ELR (cell line): Measurements from ENCODE around the gene EGR4.

Source experiments
- DNase-seq: peaks from one replicate; pipeline ENCODE4 v3.0.0-alpha.2; 2015; ENCODE audit warnings: low read depth

EGR4 gene

DNA sequence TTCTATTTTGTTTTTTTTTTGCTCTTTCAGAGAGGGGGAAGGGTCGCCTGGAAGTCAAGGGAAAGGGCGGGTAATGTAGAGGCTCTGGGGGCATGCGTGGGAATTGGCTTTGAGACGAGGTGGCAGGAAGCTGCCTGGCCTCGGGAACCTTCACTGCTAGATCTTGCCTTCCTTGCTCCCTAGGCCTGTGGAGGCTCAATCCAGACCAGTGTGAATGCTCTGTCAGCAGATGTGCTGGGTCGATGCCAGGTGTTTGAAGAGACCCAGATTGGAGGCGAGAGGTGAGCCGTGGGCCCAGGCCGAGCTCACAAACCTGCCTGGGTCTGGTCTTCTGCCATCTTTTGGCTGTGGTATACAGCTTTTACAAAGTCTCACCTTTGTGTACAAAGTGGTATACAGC lies 43.7 kb downstream of the EGR4 start:
- no peak for DNase-seq

DNA sequence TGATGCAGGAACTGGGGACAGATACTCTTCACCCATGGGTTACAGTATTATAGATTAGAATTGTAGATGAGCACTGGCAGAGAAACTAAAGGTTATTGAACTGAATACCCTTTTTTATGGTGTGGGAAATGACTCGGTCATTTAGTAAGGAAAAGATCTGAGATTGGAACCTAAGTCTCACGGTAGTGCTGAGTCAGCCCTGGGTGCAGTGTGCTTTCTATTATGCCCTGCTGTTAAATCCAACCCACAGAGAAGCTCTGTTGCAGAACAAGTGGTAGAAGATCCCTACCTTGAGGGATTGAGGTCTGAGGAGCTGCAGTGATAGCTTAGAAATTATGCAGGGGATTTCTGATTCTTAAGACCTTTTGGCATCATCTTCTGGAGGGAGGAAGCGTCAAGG lies 46.5 kb downstream of the EGR4 start:
- DNase-seq, result no peak

DNA sequence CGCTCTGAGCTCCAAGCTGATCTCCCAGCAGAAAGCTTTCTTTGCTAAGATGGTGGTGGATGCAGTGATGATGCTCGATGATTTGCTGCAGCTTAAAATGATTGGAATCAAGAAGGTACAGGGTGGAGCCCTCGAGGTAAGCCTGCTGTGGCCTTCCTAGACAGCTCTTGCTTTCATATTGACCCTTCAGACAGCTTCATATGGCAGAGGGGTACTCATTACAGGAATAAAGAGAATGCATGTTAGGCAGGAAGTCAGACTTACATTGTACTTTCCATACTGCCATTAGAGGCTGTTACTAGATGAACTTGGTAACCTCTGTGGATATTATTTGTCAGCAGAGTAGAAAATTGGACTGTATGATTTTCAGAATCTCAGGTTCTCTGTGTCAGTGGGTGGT lies 48.8 kb downstream of the EGR4 start:
- DNase-seq, result no peak

DNA sequence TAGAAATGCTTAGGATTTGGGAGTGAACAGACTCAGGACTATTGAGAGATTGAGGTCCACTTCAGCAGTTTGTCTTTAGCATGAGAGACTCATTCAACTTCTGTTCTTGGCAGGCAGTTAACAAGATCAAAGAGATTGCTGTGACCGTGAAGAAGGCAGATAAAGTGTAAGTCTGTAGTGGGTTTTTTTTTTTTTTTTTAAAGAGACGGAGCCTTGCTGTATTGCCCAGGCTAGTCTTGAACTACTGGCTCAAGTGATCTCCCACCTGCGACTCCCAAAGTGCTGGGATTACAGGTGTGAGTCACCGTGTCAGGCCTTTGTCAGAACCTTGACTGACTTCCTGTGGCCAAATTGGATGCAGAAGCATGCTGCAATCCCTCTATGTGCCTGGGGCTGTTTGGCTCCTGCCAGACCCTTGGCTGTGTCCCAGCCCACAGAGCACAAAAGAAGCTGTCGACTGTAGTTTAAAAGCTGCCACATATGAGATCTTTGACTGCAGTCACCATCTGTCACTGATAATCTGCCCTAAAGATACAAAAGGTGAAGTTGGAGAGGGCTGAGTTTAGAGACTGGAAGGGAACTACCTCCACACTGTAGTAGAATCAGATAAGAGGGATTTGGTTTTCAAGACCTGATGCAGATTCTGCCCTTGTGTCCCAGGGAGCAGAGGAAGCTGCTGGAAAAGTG lies 49.3 kb downstream of the EGR4 start:
- peak; percentile 85 for DNase-seq
